GM12892 (cell line): Measurements from ENCODE around the gene RANBP3.
"Not testable (repeated sequence)": the region's sequence is repeated elsewhere in the genome, so short reads cannot be mapped to it uniquely, and the experiment has no call there.

Source experiments
- DNase-seq: peaks from one replicate; pipeline ENCODE4 v3.0.0; 2011; ENCODE audit not compliant: insufficient read length
- FAIRE-seq: peaks from 2 replicates; lab custom pipeline; 2011; peaks lifted over from hg19 to GRCh38; lab: Jason Lieb, UNC
- POLR2A ChIP-seq: IDR thresholded peaks from 2 replicates; pipeline ENCODE4 v1.6.1; 2011; ENCODE audit warnings: low read depth, low read length, control low read depth
- POLR2AphosphoS5 ChIP-seq: IDR thresholded peaks from 2 replicates; pipeline ENCODE4 v1.6.1; 2011; ENCODE audit warnings: low read depth, low read length, control low read depth
- TAF1 ChIP-seq: IDR thresholded peaks from 2 replicates; pipeline ENCODE4 v1.6.1; 2011; ENCODE audit warnings: low read depth, mild to moderate bottlenecking, control low read depth, low read length, borderline replicate concordance

The RANBP3 gene

GRCh38 chr19:5969476-5969875 lies 8.5 kb downstream of the RANBP3 start:
- TF ChIP-seq TAF1 (no peak), POLR2A (no peak), POLR2AphosphoS5 (no peak)
- no peak for FAIRE-seq

GRCh38 chr19:5968431-5969373 lies 9.2 kb downstream of the RANBP3 start:
- TF ChIP-seq POLR2AphosphoS5 (no peak), TAF1 (no peak), POLR2A (no peak)
- FAIRE-seq (no peak), DNase-seq (no peak)

More at GRCh38 chr19:5969476-5969875, 8.5 kb downstream of the RANBP3 start:
- DNase-seq = no peak

DNA sequence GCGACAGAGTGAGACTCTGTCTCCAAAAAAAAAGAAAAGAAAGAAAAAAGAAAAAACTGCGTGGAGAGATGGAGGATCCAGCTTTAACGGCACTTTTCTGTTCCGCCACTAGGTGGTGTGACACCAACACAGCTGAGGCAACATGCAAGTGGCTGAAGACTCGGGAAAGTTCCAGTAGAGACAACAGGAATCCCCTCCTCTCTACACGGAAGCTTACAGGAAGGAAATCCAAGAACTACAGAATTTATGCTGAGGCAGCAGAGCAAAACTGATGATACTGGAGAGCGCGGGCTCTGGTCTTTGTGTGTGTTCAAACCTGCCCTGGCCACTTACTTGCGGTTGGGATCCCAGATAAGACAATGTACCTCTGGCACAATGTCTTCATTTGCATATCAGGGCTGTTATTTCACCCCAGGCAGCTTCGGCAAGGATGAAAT lies 9.9 kb downstream of the RANBP3 start:
- DNase-seq (no peak), FAIRE-seq (peak; percentile 94)
- TF ChIP-seq POLR2A (no peak), POLR2AphosphoS5 (no peak), TAF1 (no peak)

GRCh38 chr19:5967571-5967970 lies 10.4 kb downstream of the RANBP3 start:
- DNase-seq = no peak
- TF ChIP-seq POLR2A (no peak), POLR2AphosphoS5 (no peak), TAF1 (no peak)
- FAIRE-seq = no peak

DNA sequence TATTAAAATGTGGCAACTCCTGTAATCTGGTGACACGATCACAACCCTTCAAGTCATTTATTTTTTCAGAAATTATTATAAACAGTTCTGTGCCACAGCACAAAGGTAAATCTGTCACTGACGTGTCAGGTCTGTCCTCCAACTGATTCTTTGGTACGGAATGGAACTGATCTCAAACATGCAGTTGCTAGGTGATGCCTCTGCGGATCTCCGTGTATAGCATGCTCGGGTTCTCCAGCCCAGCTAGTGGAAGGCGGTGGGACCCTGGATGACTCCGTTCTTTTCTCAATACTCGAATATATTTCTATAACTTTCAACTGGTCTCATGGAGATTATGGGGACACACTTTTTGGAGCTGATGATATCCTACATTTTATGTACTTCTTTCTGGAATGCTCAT lies 11.0 kb downstream of the RANBP3 start:
- DNase-seq (no peak), FAIRE-seq (no peak)
- TF ChIP-seq POLR2AphosphoS5 (no peak), POLR2A (no peak), TAF1 (no peak)

- FAIRE-seq (no peak), DNase-seq (no peak)
- TF ChIP-seq POLR2AphosphoS5 (no peak), POLR2A (no peak), TAF1 (no peak)
These were observed 11.7 kb downstream of the RANBP3 start for GRCh38 chr19:5966215-5966614.

DNA sequence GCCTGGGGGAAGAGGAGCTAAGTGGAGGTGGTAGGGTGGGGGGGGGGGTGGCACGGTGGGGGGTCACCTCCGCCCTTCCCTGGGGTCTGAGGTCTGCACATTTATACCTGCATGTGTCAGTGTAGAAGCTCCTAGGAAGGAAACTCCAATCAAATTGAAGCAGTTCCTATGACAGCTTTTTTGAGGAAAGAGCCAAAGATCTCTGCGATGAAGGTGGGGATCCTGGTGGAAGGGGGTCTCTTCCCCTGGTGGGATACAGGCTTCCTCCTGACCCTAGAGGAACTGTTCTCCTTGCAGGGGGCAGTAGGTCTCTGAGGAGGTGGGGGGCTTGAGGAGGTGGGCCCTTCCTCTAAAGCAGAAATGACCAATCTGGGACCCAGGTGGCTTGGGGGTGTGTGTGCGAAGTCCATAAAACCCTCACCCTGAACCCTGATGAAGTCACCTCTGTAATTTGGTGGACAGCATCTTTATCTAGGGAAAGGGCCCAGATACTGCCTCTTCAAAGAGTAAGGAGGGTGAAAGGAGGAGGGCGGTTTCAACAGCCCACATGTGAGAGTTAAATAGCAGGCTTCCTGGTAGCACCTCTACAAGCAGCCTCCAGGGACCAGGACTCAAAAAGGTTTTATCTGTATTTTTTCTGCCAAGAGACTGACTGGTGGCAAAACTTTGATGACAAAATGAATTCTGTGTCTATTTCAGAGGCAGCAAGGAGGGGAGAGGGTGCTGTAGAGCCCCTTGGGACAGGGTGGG lies 12.9 kb downstream of the RANBP3 start:
- no peak for TF ChIP-seq TAF1
- TF ChIP-seq POLR2AphosphoS5 = no peak
- TF ChIP-seq POLR2A = no peak
- DNase-seq = no peak
- no peak for FAIRE-seq

DNA sequence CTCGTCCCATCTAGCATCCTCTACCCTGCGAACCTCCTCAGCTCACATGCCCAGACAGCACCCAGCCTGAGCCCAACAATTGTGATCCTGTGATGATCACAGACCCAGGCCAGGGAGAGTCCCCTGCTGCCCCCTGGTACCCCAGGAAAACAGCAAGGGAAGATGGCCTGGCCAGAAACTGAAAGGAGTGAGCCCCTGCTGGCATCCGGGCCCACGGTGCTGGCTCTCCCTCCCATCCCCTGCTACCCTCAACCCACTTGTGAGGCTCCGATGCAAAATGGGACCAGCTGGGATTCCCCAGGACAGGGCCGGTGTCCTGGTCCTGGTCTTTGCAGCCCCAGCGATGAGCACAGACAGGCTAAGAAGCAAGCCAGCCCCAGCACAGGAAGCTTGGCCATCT lies 14.1 kb downstream of the RANBP3 start:
- no peak for TF ChIP-seq POLR2A
- TF ChIP-seq POLR2AphosphoS5 = no peak
- no peak for TF ChIP-seq TAF1
- no peak for DNase-seq
- no peak for FAIRE-seq

DNA sequence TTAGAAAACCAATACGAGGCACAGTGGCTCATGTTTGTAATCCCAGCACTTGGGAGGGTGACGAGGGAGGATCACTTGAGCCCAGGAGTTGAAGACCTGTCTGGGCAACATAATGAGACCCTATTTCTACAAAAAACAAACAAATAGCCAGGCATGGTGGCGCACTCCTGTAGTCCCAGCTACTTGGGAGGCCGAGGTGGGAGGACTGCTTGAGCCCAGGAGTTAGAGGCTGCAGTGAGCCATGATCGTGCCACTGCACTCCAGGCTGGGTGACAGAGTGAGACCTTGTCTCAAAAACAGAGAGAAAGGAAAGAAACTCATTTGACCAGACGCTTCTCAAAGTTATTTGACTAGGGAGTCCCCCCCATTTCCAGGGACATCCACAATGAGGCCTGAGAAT lies 14.7 kb downstream of the RANBP3 start:
- not testable (repeated sequence) for FAIRE-seq, DNase-seq

GRCh38 chr19:5961969-5962945 lies 15.7 kb downstream of the RANBP3 start:
- FAIRE-seq = no peak

DNA sequence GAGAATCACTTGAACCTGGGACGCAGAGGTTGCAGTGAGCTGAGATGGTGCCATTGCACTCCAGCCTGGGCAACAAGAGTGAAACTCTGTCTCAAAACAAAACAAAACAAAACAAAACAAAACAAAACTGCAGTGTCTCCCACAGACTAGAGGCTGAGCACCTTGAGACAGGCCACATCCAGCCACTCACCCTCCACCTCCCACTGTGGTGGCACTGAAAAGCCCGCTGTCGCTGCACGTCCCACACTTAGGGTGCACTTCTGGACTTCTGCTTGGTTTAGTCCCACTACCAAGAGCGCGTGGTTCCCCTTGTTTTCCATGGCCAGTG lies 16.3 kb downstream of the RANBP3 start:
- not testable (repeated sequence) for DNase-seq, FAIRE-seq

More at GRCh38 chr19:5961969-5962945, 15.7 kb downstream of the RANBP3 start:
- DNase-seq = no peak
- TF ChIP-seq POLR2A = no peak
- no peak for TF ChIP-seq TAF1
- no peak for TF ChIP-seq POLR2AphosphoS5

DNA sequence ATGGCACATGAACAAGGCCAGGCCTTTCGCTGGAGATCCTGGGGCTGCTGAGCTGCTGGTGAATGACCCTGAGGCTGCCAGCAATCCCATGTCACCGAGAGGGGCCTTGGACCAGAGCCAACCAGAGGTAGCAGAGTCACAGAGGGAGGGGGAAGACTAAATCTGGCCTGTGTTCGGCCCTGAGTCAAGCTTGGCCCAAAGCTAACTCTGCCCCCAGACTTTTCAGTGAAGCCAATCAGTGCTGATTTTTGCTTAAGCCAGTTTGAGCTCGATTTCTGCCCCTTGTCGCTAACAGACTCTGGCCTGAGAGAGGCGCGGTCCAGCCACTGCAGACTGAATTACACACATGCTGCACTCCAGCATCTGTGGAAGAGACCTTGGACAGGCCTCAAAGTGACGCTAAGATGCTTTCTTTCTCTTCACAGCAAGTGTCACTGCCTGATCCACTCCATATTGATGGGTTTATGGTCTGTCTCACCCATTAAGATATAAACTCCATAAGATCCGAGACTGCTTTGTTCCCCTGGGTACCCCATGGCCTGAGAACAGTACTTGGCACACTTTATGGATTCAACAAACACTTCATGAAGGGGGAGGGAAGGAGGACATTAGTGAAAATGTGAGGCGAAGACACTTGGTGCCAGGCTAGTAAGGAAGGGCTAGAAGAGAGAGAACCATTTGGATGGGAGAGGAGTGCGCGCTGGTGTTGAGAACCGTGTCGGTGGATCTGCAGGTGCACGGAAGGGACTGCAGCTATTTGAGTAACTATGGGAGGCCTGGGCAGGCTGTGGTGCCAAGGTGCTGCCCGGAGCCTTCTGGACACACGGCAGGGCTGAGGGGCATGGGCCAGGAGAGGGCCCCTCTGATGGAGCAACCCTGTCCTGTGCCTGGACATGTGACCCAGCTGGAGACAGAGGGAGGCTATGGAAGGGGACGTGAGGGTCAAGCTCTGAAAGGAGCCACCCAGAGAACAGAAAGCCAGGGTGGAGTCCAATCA lies 17.6 kb downstream of the RANBP3 start:
- no peak for DNase-seq
- TF ChIP-seq TAF1 (no peak), POLR2A (no peak), POLR2AphosphoS5 (no peak)
- no peak for FAIRE-seq
